ENCODE measurements around the gene VPS26B.
"Not testable (repeated sequence)": the region's sequence is repeated elsewhere in the genome, so short reads cannot be mapped to it uniquely, and the experiment has no call there.

The VPS26B gene

GRCh38 chr11:134223836-134224709, at the start of gene VPS26B, which contains the start of gene NCAPD3:
TSS of gene VPS26B (plus strand) at chr11:134224671. CDS start at chr11:134225123, 452 bp downstream.
TSS of gene NCAPD3 (minus strand) at chr11:134223967. CDS start at chr11:134223926, 41 bp downstream.
- peak; percentile 96 to 98 for DNase-seq

GRCh38 chr11:134176284-134176683, 48.2 kb upstream of the VPS26B start:
- DNase-seq, result no peak

- DNase-seq, result no peak
These were observed 46.3 kb upstream of the VPS26B start for GRCh38 chr11:134178032-134178674.

- DNase-seq, result no peak
These were observed 42.8 kb upstream of the VPS26B start for GRCh38 chr11:134181707-134182106.

GRCh38 chr11:134188092-134188491, 36.4 kb upstream of the VPS26B start:
- not testable (repeated sequence) for DNase-seq

- DNase-seq, result no peak
These were observed 27.7 kb upstream of the VPS26B start for GRCh38 chr11:134196756-134197155.

GRCh38 chr11:134199531-134199930, 24.9 kb upstream of the VPS26B start:
- no peak for DNase-seq

GRCh38 chr11:134200688-134201087, 23.8 kb upstream of the VPS26B start:
- DNase-seq, result no peak

- DNase-seq, result no peak
These were observed 21.8 kb upstream of the VPS26B start for GRCh38 chr11:134202661-134203060.

GRCh38 chr11:134205729-134206128, 18.7 kb upstream of the VPS26B start:
- no peak for DNase-seq

- DNase-seq, result no peak
These were observed 18.3 kb upstream of the VPS26B start for GRCh38 chr11:134206185-134206584.

- peak; percentile 66 to 72 for DNase-seq
These were observed 16.8 kb upstream of the VPS26B start for GRCh38 chr11:134207538-134208239.

- no peak for DNase-seq
These were observed 8.6 kb upstream of the VPS26B start for GRCh38 chr11:134215836-134216235.

- DNase-seq, result no peak
These were observed 7.7 kb upstream of the VPS26B start for GRCh38 chr11:134216816-134217215.

GRCh38 chr11:134223121-134223520, 1.4 kb upstream of the VPS26B start:
- DNase-seq, result peak; percentile 12 to 25

- DNase-seq, result peak; percentile 73 to 78
These were observed 516 bp downstream of the VPS26B start for GRCh38 chr11:134224710-134225664.

GRCh38 chr11:134226806-134227325, 2.4 kb downstream of the VPS26B start:
- DNase-seq, result no peak

- DNase-seq, result peak; percentile 8 to 18
These were observed 4.2 kb downstream of the VPS26B start for GRCh38 chr11:134228625-134229024.

- no peak for DNase-seq
These were observed 4.8 kb downstream of the VPS26B start for GRCh38 chr11:134229126-134229790.

- DNase-seq, result no peak
These were observed 5.9 kb downstream of the VPS26B start for GRCh38 chr11:134230339-134230738.

- no peak for DNase-seq
These were observed 7.6 kb downstream of the VPS26B start for GRCh38 chr11:134231958-134232659.

All from activated CD4-positive, alpha-beta T cell treated with anti-CD3 and anti-CD28 coated beads, Interleukin-2, amount 50 U/mL, for 48 hours (primary cell).